HepG2 (cell line): Measurements from ENCODE around the gene HCRT. TPM values are rescaled to one million over a fixed set of nuclear protein-coding genes. Genes with fewer than 3 reads are reported as not detected.

Experiments used
- GFI1 ChIP-seq: sonication (generic); formaldehyde crosslinking; IDR thresholded peaks from 2 replicates; pipeline ENCODE4 v1.5.0; 2020; ENCODE audit warnings: missing genetic modification reagents, mild to moderate bottlenecking, borderline replicate concordance
- NKX3-1 ChIP-seq: sonication (generic); formaldehyde crosslinking; IDR thresholded peaks from 2 replicates; pipeline ENCODE4 v1.5.0; 2020; ENCODE audit warnings: missing genetic modification reagents
- PHF20 ChIP-seq: sonication (generic); formaldehyde crosslinking; IDR thresholded peaks from 2 replicates; pipeline ENCODE4 v1.5.0; 2020; ENCODE audit warnings: mild to moderate bottlenecking, missing genetic modification reagents
- RXRB ChIP-seq: IDR thresholded peaks from 2 replicates; pipeline ENCODE4 v1.6.1; 2016; ENCODE audit warnings: borderline replicate concordance, missing genetic modification reagents, missing compliant biosample characterization
- SNAI1 ChIP-seq: sonication (generic); formaldehyde crosslinking; IDR thresholded peaks from 2 replicates; pipeline ENCODE4 v1.5.0; 2020; ENCODE audit warnings: mild to moderate bottlenecking, missing genetic modification reagents, borderline replicate concordance
- ZBTB14 ChIP-seq: sonication (generic); formaldehyde crosslinking; IDR thresholded peaks from 2 replicates; pipeline ENCODE4 v1.4.0; 2020; ENCODE audit warnings: missing genetic modification reagents
- ZBTB39 ChIP-seq: sonication (generic); formaldehyde crosslinking; IDR thresholded peaks from 2 replicates; pipeline ENCODE4 v1.5.0; 2020; ENCODE audit warnings: missing genetic modification reagents
- ZNF160 ChIP-seq: sonication (generic); formaldehyde crosslinking; IDR thresholded peaks from 2 replicates; pipeline ENCODE4 v1.8.0; 2022; ENCODE audit warnings: mild to moderate bottlenecking, inconsistent platforms, missing genetic modification reagents
- ZNF329 ChIP-seq: sonication (generic); formaldehyde crosslinking; IDR thresholded peaks from 2 replicates; pipeline ENCODE4 v1.9.0; 2021; ENCODE audit warnings: low read depth, mild to moderate bottlenecking, missing genetic modification reagents
- ZNF614 ChIP-seq: IDR thresholded peaks from 2 replicates; pipeline ENCODE4 v1.6.1; 2018; ENCODE audit warnings: missing biosample characterization, missing genetic modification reagents, inconsistent platforms, borderline replicate concordance
- ZNF772 ChIP-seq: sonication (generic); formaldehyde crosslinking; IDR thresholded peaks from 2 replicates; pipeline ENCODE4 v1.5.0; 2020; ENCODE audit warnings: mild to moderate bottlenecking, missing genetic modification reagents
- ZNF777 ChIP-seq: sonication (generic); formaldehyde crosslinking; IDR thresholded peaks from 2 replicates; pipeline ENCODE4 v1.4.0; 2020; ENCODE audit warnings: missing genetic modification reagents
- ZNF816 ChIP-seq: sonication (generic); formaldehyde crosslinking; IDR thresholded peaks from 2 replicates; pipeline ENCODE4 v1.8.0; 2022; ENCODE audit warnings: missing genetic modification reagents, mild to moderate bottlenecking, borderline replicate concordance
- polyA plus RNA-seq, 8 experiments: library from polyadenylated mRNA; depleted of rRNA in 3 of 8; stranded (reverse) in 7 of 8; unstranded in 1 of 8; fragments of >200 nt; fragmentation: Illumina TruSeq in 4 of 8; extraction: Trizol in 4 of 8; gene quantifications; 2 replicates each; pipeline versions ENCODE4 v1.2.1 to v1.2.3, GENCODE V29; 2011 to 2016; ENCODE audit warnings: low read depth in 4 of 8, missing spikeins in 1 of 8, mixed read lengths in 1 of 8; ENCODE audit not compliant: insufficient read depth in 1 of 8
- total RNA-seq, 5 experiments: library from RNA; depleted of rRNA; stranded (reverse); fragments of >200 nt; fragmentation: Illumina TruSeq; extraction: Trizol; gene quantifications; 2 replicates each; pipeline ENCODE4 v1.2.3, GENCODE V29; 2016; ENCODE audit warnings: low read depth in 1 of 5
- TF ChIP-seq, protein P1 (sequence below): sonication (generic); formaldehyde crosslinking; IDR thresholded peaks from 2 replicates; pipeline ENCODE4 v1.4.0; 2020; ENCODE audit warnings: missing genetic modification reagents
- TF ChIP-seq, protein P2 (sequence below): sonication (generic); formaldehyde crosslinking; IDR thresholded peaks from 2 replicates; pipeline ENCODE4 v1.5.0; 2020; ENCODE audit warnings: missing genetic modification reagents
- TF ChIP-seq, protein P3 (sequence below): sonication (generic); formaldehyde crosslinking; IDR thresholded peaks from 2 replicates; pipeline ENCODE4 v1.8.0; 2022; ENCODE audit warnings: mild to moderate bottlenecking, missing genetic modification reagents; ENCODE audit not compliant: insufficient replicate concordance
- TF ChIP-seq, protein P4 (sequence below): sonication (generic); formaldehyde crosslinking; IDR thresholded peaks from 2 replicates; pipeline ENCODE4 v1.8.1; 2023; ENCODE audit warnings: missing genetic modification reagents, mild to moderate bottlenecking, borderline replicate concordance
- TF ChIP-seq, protein P5 (sequence below): sonication (generic); formaldehyde crosslinking; IDR thresholded peaks from 2 replicates; pipeline ENCODE4 v1.4.0; 2020; ENCODE audit warnings: mild to moderate bottlenecking, missing genetic modification reagents

The HCRT gene
- total and polyA plus RNA-seq, 2 of the 13 experiments (the other 11 are each of a cell fraction or from before 2014, with no cell fraction given), result not detected

GRCh38 chr17:42193969-42194899 is 9.0 kb upstream of the HCRT start, which contains the start of gene GHDC (continued):
- TF ChIP-seq ZBTB39 (CRISPR knock-in tag) (no peak), ZNF772 (CRISPR knock-in tag) (peak; percentile 84), PHF20 (peak; percentile 88), NKX3-1 (no peak; the same call in 1 of the 2 replicates), ZNF329 (CRISPR knock-in tag) (no peak; the same call in 1 of the 2 replicates), RXRB (peak; percentile 22), SNAI1 (CRISPR knock-in tag) (0 out of 2 replicates have a peak, but pooled peaks have one; percentile 22), ZNF160 (CRISPR knock-in tag) (peak; percentile 34; the same call in 1 of the 2 replicates), ZBTB14 (CRISPR knock-in tag) (no peak), ZNF614 (no peak; the same call in 1 of the 2 replicates), ZNF816 (CRISPR knock-in tag) (peak; percentile 80; the same call in 1 of the 2 replicates), GFI1 (peak; percentile 77), ZNF777 (no peak)
- TF ChIP-seq, protein P1, sequence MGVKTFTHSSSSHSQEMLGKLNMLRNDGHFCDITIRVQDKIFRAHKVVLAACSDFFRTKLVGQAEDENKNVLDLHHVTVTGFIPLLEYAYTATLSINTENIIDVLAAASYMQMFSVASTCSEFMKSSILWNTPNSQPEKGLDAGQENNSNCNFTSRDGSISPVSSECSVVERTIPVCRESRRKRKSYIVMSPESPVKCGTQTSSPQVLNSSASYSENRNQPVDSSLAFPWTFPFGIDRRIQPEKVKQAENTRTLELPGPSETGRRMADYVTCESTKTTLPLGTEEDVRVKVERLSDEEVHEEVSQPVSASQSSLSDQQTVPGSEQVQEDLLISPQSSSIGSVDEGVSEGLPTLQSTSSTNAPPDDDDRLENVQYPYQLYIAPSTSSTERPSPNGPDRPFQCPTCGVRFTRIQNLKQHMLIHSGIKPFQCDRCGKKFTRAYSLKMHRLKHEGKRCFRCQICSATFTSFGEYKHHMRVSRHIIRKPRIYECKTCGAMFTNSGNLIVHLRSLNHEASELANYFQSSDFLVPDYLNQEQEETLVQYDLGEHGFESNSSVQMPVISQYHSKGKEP, result no peak
- TF ChIP-seq, protein P2, sequence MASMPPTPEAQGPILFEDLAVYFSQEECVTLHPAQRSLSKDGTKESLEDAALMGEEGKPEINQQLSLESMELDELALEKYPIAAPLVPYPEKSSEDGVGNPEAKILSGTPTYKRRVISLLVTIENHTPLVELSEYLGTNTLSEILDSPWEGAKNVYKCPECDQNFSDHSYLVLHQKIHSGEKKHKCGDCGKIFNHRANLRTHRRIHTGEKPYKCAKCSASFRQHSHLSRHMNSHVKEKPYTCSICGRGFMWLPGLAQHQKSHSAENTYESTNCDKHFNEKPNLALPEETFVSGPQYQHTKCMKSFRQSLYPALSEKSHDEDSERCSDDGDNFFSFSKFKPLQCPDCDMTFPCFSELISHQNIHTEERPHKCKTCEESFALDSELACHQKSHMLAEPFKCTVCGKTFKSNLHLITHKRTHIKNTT (CRISPR knock-in tag), result no peak
- TF ChIP-seq, protein P3, sequence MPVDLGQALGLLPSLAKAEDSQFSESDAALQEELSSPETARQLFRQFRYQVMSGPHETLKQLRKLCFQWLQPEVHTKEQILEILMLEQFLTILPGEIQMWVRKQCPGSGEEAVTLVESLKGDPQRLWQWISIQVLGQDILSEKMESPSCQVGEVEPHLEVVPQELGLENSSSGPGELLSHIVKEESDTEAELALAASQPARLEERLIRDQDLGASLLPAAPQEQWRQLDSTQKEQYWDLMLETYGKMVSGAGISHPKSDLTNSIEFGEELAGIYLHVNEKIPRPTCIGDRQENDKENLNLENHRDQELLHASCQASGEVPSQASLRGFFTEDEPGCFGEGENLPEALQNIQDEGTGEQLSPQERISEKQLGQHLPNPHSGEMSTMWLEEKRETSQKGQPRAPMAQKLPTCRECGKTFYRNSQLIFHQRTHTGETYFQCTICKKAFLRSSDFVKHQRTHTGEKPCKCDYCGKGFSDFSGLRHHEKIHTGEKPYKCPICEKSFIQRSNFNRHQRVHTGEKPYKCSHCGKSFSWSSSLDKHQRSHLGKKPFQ, result peak; percentile 4
- TF ChIP-seq, protein P4, sequence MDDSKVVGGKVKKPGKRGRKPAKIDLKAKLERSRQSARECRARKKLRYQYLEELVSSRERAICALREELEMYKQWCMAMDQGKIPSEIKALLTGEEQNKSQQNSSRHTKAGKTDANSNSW, result peak; percentile 76; the same call in 1 of the 2 replicates
- TF ChIP-seq, protein P5, sequence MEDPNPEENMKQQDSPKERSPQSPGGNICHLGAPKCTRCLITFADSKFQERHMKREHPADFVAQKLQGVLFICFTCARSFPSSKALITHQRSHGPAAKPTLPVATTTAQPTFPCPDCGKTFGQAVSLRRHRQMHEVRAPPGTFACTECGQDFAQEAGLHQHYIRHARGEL, result peak; percentile 46; the same call in 1 of the 2 replicates
